ENCODE measurements around the gene C9orf78.

C9orf78 gene

GRCh38 chr9:129835128-129835859, at the start of gene C9orf78, which contains the start of gene USP20:
Gene C9orf78 (minus strand): TSS chr9:129835275. CDS start chr9:129835221, 54 bp downstream.
Gene USP20 (plus strand): TSS chr9:129835458. CDS start chr9:129852556, 17,098 bp downstream.
- DNase-seq (ENCODE audit: low read depth in 2 of 2), result peak; percentile 90 to 96

GRCh38 chr9:129884220-129885017, 49.3 kb upstream of the C9orf78 start:
- DNase-seq (ENCODE audit: low read depth in 2 of 2), result peak; percentile 86 to 95

- no peak for DNase-seq (ENCODE audit: low read depth in 2 of 2)
Observed at GRCh38 chr9:129881547-129882324, 46.7 kb upstream of the C9orf78 start.

- no peak for DNase-seq (ENCODE audit: low read depth in 2 of 2)
Observed at GRCh38 chr9:129880654-129881546, 45.8 kb upstream of the C9orf78 start.

GRCh38 chr9:129879991-129880653, 45.0 kb upstream of the C9orf78 start:
- no peak for DNase-seq (ENCODE audit: low read depth in 2 of 2)

- no peak for DNase-seq (ENCODE audit: low read depth in 2 of 2)
Observed at GRCh38 chr9:129879103-129879699, 44.1 kb upstream of the C9orf78 start.

- no peak for DNase-seq (ENCODE audit: low read depth in 2 of 2)
Observed at GRCh38 chr9:129878291-129878690, 43.2 kb upstream of the C9orf78 start.

GRCh38 chr9:129876815-129877214, 41.7 kb upstream of the C9orf78 start:
- no peak for DNase-seq (ENCODE audit: low read depth in 2 of 2)

- no peak for DNase-seq (ENCODE audit: low read depth in 2 of 2)
Observed at GRCh38 chr9:129875687-129876395, 40.8 kb upstream of the C9orf78 start.

GRCh38 chr9:129875181-129875611, 40.1 kb upstream of the C9orf78 start:
- DNase-seq (ENCODE audit: low read depth in 2 of 2), result no peak

- no peak for DNase-seq (ENCODE audit: low read depth in 2 of 2)
Observed at GRCh38 chr9:129874261-129875101, 39.4 kb upstream of the C9orf78 start.

- no peak for DNase-seq (ENCODE audit: low read depth in 2 of 2)
Observed at GRCh38 chr9:129873563-129874190, 38.6 kb upstream of the C9orf78 start.

GRCh38 chr9:129871046-129871445, 36.0 kb upstream of the C9orf78 start:
- DNase-seq (ENCODE audit: low read depth in 2 of 2), result no peak

- no peak for DNase-seq (ENCODE audit: low read depth in 2 of 2)
Observed at GRCh38 chr9:129869585-129870501, 34.8 kb upstream of the C9orf78 start.

GRCh38 chr9:129868872-129869486, 33.9 kb upstream of the C9orf78 start:
- peak; percentile 72 to 73 for DNase-seq (ENCODE audit: low read depth in 2 of 2)
